ACC112 (cell line): Measurements from ENCODE around the gene ARHGAP45.

Source experiments
- H2AFZ ChIP-seq: fragments of 200-600 bp; sonication (generic); one replicate; pipeline ENCODE4 v1.6.0; 2017; ENCODE audit warnings: antibody characterized with exemption, low read length; ENCODE audit not compliant: unreplicated experiment
- H3K27ac ChIP-seq: fragments of 200-600 bp; sonication (generic); 2 replicates; pipeline ENCODE4 v1.5.1; 2014; ENCODE audit warnings: low read depth, mild to moderate bottlenecking, antibody characterized with exemption, low read length, moderate library complexity
- H3K27me3 ChIP-seq: fragments of 200-600 bp; sonication (generic); 2 replicates; pipeline ENCODE4 v1.6.1; 2014; ENCODE audit warnings: mild to moderate bottlenecking, antibody characterized with exemption, low read length, moderate library complexity, mixed read lengths; ENCODE audit not compliant: insufficient read depth
- H3K36me3 ChIP-seq: fragments of 200-600 bp; sonication (generic); 2 replicates; pipeline ENCODE4 v1.6.1; 2016; ENCODE audit warnings: mild to moderate bottlenecking, antibody characterized with exemption, low read length, moderate library complexity, mixed read lengths; ENCODE audit not compliant: insufficient read depth
- H3K4me1 ChIP-seq: fragments of 200-600 bp; sonication (generic); one replicate; pipeline ENCODE4 v1.6.1; 2016; ENCODE audit warnings: low read length, mixed read lengths; ENCODE audit not compliant: insufficient read depth, unreplicated experiment, control insufficient read depth
- H3K4me3 ChIP-seq: fragments of 200-600 bp; sonication (generic); 2 replicates; pipeline ENCODE4 v1.5.1; 2014; ENCODE audit warnings: mild to moderate bottlenecking, low read depth, low read length
- H3K79me2 ChIP-seq: fragments of 200-600 bp; sonication (generic); one replicate; pipeline ENCODE4 v1.6.0; 2016; ENCODE audit warnings: low read length; ENCODE audit not compliant: control insufficient read depth, unreplicated experiment, insufficient read depth

Gene ARHGAP45

GRCh38 chr19:1041272-1041834 is 25.6 kb upstream of the ARHGAP45 start:
- no peaks in the 10 kb centered on the region for H3K79me2 ChIP-seq
- no peaks in the 10 kb centered on the region for H3K27me3 ChIP-seq
- H3K27ac ChIP-seq: no peak overlapping the region
- H3K36me3 ChIP-seq: no peaks in the 10 kb centered on the region
- peak overlapping the region; percentile 75 for H3K4me3 ChIP-seq
- peaks cover 4% of the 10 kb centered on the region for H3K4me1 ChIP-seq
- H2AFZ ChIP-seq: no peak overlapping the region

- H3K36me3 ChIP-seq: no peaks in the 10 kb centered on the region
These were observed 24.9 kb upstream of the ARHGAP45 start for GRCh38 chr19:1041835-1042685.

GRCh38 chr19:1042689-1043511 is 24.1 kb upstream of the ARHGAP45 start:
- H3K4me3 ChIP-seq: no peak overlapping the region
- no peaks in the 10 kb centered on the region for H3K36me3 ChIP-seq
- no peak overlapping the region for H2AFZ ChIP-seq
- H3K79me2 ChIP-seq: no peaks in the 10 kb centered on the region
- no peak overlapping the region for H3K27ac ChIP-seq
- H3K4me1 ChIP-seq: peaks cover 2% of the 10 kb centered on the region
- H3K27me3 ChIP-seq: no peaks in the 10 kb centered on the region

More at GRCh38 chr19:1041835-1042685, 24.9 kb upstream of the ARHGAP45 start:
- Histone ChIP-seq H2AFZ (no peak overlapping the region), H3K4me1 (peaks cover 4% of the 10 kb centered on the region), H3K4me3 (no peak overlapping the region), H3K27me3 (no peaks in the 10 kb centered on the region), H3K79me2 (no peaks in the 10 kb centered on the region), H3K27ac (no peak overlapping the region)

- no peak overlapping the region for H3K27ac ChIP-seq
- H2AFZ ChIP-seq: no peak overlapping the region
- no peaks in the 10 kb centered on the region for H3K4me1 ChIP-seq
- no peaks in the 10 kb centered on the region for H3K36me3 ChIP-seq
- H3K4me3 ChIP-seq: no peak overlapping the region
- no peaks in the 10 kb centered on the region for H3K27me3 ChIP-seq
- H3K79me2 ChIP-seq: no peaks in the 10 kb centered on the region
These were observed 21.7 kb upstream of the ARHGAP45 start for GRCh38 chr19:1045247-1045603.

GRCh38 chr19:1046117-1046626 is 20.8 kb upstream of the ARHGAP45 start:
- Histone ChIP-seq H3K4me3 (no peak overlapping the region), H3K36me3 (no peaks in the 10 kb centered on the region), H3K4me1 (no peaks in the 10 kb centered on the region)

GRCh38 chr19:1046836-1047695 is 19.9 kb upstream of the ARHGAP45 start:
- Histone ChIP-seq H3K27me3 (no peaks in the 10 kb centered on the region), H3K79me2 (no peaks in the 10 kb centered on the region), H3K36me3 (no peaks in the 10 kb centered on the region), H3K4me3 (no peak overlapping the region), H2AFZ (no peak overlapping the region), H3K4me1 (no peaks in the 10 kb centered on the region), H3K27ac (no peak overlapping the region)

More at GRCh38 chr19:1046117-1046626, 20.8 kb upstream of the ARHGAP45 start:
- H3K27ac ChIP-seq: no peak overlapping the region
- H2AFZ ChIP-seq: no peak overlapping the region
- H3K79me2 ChIP-seq: no peaks in the 10 kb centered on the region
- no peaks in the 10 kb centered on the region for H3K27me3 ChIP-seq

DNA sequence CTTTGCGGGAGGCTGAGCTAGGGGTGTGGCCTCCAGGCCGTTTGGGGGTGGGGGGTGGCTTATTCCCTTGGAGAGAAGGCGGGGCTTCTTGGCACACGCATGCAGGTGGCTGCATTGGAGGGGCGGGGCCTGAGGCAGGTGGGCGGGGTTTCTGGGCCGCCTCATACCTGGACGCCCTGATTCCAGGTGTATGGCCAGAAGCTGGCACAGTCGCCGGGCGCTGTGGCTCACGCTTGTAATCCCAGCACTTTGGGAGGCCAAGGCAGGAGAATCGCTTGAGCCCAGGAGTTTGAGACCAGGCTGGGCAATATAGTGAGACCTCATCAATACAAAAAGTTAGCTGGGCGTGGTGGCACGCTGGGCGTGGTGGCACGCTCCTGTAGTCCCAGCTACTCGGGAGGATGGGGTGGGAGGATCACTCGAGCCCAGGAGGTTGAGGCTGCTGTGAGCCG is 19.2 kb upstream of the ARHGAP45 start:
- Histone ChIP-seq H2AFZ (no peak overlapping the region), H3K4me1 (no peaks in the 10 kb centered on the region), H3K27ac (no peak overlapping the region), H3K4me3 (no peak overlapping the region), H3K27me3 (no peaks in the 10 kb centered on the region), H3K36me3 (no peaks in the 10 kb centered on the region), H3K79me2 (no peaks in the 10 kb centered on the region)

- H2AFZ ChIP-seq: no peak overlapping the region
- H3K36me3 ChIP-seq: no peaks in the 10 kb centered on the region
- H3K4me1 ChIP-seq: no peaks in the 10 kb centered on the region
- H3K79me2 ChIP-seq: no peaks in the 10 kb centered on the region
- H3K27ac ChIP-seq: no peak overlapping the region
- H3K27me3 ChIP-seq: no peaks in the 10 kb centered on the region
- H3K4me3 ChIP-seq: no peak overlapping the region
These were observed 17.9 kb upstream of the ARHGAP45 start for GRCh38 chr19:1049106-1049505.

- H3K79me2 ChIP-seq: no peaks in the 10 kb centered on the region
- H3K27me3 ChIP-seq: no peaks in the 10 kb centered on the region
- H3K27ac ChIP-seq: no peak overlapping the region
- no peaks in the 10 kb centered on the region for H3K36me3 ChIP-seq
- H3K4me1 ChIP-seq: no peaks in the 10 kb centered on the region
- no peak overlapping the region for H2AFZ ChIP-seq
- no peak overlapping the region for H3K4me3 ChIP-seq
These were observed 17.2 kb upstream of the ARHGAP45 start for GRCh38 chr19:1049800-1050199.
